Measurements from ENCODE around the gene PPIL3.
"Not testable (repeated sequence)": the region's sequence is repeated elsewhere in the genome, so short reads cannot be mapped to it uniquely, and the experiment has no call there.

PPIL3 gene

DNA sequence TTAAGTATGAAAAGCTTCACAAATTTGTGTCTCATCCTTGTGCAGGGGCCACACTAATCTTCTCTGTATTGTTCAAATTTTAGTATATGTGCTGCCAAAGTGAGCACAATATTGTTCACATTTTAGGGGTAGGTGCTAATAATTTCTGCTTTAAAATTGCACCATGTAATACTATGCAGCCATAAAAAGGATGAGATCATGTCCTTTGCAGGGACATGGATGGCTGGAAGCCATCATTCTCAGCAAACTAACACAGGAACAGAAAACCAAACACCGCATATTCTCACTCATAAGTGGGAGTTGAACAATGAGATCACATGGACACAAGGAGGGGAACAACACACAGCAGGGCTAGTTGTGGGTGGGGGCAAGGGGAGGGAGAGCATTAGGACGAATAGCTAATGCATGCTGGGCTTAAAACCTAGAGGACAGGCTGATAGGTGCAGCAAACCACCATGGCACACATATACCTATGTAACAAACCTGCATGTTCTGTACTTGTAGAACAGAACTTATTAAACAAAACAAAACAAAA lies 7.1 kb downstream of the PPIL3 start:
- not testable (repeated sequence) for H3K4me3 ChIP-seq (ENCODE audit: low read depth, low read length); H3K79me2 ChIP-seq (ENCODE audit: control insufficient read depth, insufficient read depth, low read length, unreplicated experiment); H3K27ac ChIP-seq (ENCODE audit: low read depth, low read length); H2AFZ ChIP-seq (ENCODE audit: low read length, unreplicated experiment); H3K27me3 ChIP-seq (ENCODE audit: insufficient read depth, low read length); H3K4me1 ChIP-seq (ENCODE audit: control insufficient read depth, insufficient read depth, low read length, unreplicated experiment)
- peaks cover 24% of the 10 kb centered on the region for H3K36me3 ChIP-seq (ENCODE audit: insufficient read depth, low read length)

DNA sequence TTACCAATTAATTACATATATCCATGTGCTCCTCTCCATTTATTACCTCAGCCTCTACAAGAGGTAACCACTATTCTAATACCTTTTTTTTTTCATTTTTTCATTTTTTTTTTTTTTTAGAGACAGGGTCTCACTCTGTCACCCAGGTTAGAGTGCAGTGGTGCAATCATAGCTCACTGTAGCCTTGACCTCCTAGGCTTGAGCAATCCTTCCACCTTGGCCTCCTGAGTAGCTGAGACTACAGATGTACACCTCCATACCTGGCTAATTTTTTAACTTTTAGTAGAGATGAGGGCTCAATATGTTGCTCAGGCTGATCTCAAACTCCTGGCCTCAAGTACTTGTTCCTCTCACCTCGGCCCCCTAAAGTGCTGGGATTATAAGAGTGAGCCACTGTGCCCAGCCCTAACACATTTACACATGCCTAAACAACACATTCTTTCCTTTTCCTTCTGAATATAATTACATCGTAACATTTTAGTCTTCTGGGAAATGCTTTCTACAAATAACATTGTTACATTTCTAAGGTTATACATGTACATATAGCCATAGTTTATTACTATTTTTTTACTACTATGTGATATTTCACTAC lies 10.5 kb downstream of the PPIL3 start:
- H3K36me3 ChIP-seq (ENCODE audit: insufficient read depth, low read length), result peaks cover 31% of the 10 kb centered on the region
- H3K4me3 ChIP-seq (ENCODE audit: low read depth, low read length), result no peak overlapping the region
- H3K79me2 ChIP-seq (ENCODE audit: control insufficient read depth, insufficient read depth, low read length, unreplicated experiment), result no peaks in the 10 kb centered on the region
- H3K27ac ChIP-seq (ENCODE audit: low read depth, low read length), result no peak overlapping the region
- no peaks in the 10 kb centered on the region for H3K27me3 ChIP-seq (ENCODE audit: insufficient read depth, low read length)
- no peak overlapping the region for H2AFZ ChIP-seq (ENCODE audit: low read length, unreplicated experiment)
- no peaks in the 10 kb centered on the region for H3K4me1 ChIP-seq (ENCODE audit: control insufficient read depth, insufficient read depth, low read length, unreplicated experiment)

DNA sequence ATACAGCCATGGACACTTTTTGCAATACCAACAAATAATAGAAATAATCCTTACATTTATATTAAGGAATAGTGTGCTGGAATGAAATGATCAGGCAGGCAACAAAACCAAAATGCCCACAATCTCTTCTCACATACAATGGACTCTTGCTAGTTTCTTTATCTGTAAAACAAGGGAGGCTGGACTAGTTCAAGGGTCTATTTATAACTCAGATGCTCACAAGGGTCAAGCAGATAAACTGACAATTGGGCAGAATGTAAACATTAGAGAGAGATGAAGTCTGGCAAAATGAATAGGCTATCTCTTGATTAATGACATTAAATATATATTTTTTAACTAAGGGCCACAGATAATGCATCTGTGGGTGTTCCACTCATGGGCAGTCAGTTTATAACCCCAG lies 11.4 kb downstream of the PPIL3 start:
- no peaks in the 10 kb centered on the region for H3K4me1 ChIP-seq (ENCODE audit: control insufficient read depth, insufficient read depth, low read length, unreplicated experiment)
- H3K27ac ChIP-seq (ENCODE audit: low read depth, low read length), result no peak overlapping the region
- H3K36me3 ChIP-seq (ENCODE audit: insufficient read depth, low read length), result peaks cover 31% of the 10 kb centered on the region
- H3K4me3 ChIP-seq (ENCODE audit: low read depth, low read length), result no peak overlapping the region
- H2AFZ ChIP-seq (ENCODE audit: low read length, unreplicated experiment), result no peak overlapping the region
- no peaks in the 10 kb centered on the region for H3K27me3 ChIP-seq (ENCODE audit: insufficient read depth, low read length)
- no peaks in the 10 kb centered on the region for H3K79me2 ChIP-seq (ENCODE audit: control insufficient read depth, insufficient read depth, low read length, unreplicated experiment)

DNA sequence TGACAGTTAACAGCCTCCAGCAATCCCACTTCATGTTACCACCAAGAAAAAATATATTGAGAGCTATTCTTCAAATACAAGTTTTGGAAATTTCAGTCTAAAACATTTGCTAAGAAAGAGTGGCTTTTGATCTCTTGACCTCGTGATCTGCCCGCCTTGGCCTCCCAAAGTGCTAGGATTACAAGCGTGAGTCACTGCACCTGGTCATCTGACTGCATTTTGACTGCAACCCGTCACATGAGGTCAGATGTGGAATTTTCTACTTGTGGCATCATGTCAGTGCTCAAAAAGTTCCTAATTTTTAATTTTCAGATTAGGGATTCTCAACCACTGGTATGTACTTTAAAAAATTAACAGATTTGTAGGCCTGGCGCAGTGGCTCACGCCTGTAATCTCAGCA lies 15.3 kb downstream of the PPIL3 start:
- Histone ChIP-seq H3K27ac (ENCODE audit: low read depth, low read length) (no peak overlapping the region), H3K36me3 (ENCODE audit: insufficient read depth, low read length) (peaks cover 25% of the 10 kb centered on the region), H2AFZ (ENCODE audit: low read length, unreplicated experiment) (no peak overlapping the region), H3K4me1 (ENCODE audit: control insufficient read depth, insufficient read depth, low read length, unreplicated experiment) (no peaks in the 10 kb centered on the region), H3K27me3 (ENCODE audit: insufficient read depth, low read length) (no peaks in the 10 kb centered on the region), H3K79me2 (ENCODE audit: control insufficient read depth, insufficient read depth, low read length, unreplicated experiment) (no peaks in the 10 kb centered on the region), H3K4me3 (ENCODE audit: low read depth, low read length) (no peak overlapping the region)

DNA sequence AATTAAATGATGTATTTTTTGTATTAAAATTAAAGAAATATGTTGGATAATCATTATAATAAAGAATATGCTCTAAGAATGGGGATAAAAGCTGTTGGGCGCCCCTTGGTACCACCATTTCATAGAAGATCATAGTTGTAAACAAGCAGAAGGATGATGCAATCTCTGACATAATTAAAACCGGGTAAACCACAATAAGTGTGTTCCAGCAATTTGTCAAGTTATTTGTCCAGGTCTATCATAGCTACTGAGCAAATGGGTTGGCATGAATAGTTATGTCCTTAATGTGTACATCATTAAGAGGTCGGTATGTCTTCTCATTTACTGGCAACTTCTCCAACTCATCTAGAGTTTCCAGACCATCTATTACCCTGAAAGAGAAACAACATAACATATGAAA lies 17.7 kb downstream of the PPIL3 start:
- H3K27ac ChIP-seq (ENCODE audit: low read depth, low read length), result no peak overlapping the region
- H3K27me3 ChIP-seq (ENCODE audit: insufficient read depth, low read length), result no peaks in the 10 kb centered on the region
- peaks cover 21% of the 10 kb centered on the region for H3K36me3 ChIP-seq (ENCODE audit: insufficient read depth, low read length)
- peaks cover 8% of the 10 kb centered on the region for H3K4me1 ChIP-seq (ENCODE audit: control insufficient read depth, insufficient read depth, low read length, unreplicated experiment)
- H3K4me3 ChIP-seq (ENCODE audit: low read depth, low read length), result no peak overlapping the region
- no peaks in the 10 kb centered on the region for H3K79me2 ChIP-seq (ENCODE audit: control insufficient read depth, insufficient read depth, low read length, unreplicated experiment)
- H2AFZ ChIP-seq (ENCODE audit: low read length, unreplicated experiment), result no peak overlapping the region

DNA sequence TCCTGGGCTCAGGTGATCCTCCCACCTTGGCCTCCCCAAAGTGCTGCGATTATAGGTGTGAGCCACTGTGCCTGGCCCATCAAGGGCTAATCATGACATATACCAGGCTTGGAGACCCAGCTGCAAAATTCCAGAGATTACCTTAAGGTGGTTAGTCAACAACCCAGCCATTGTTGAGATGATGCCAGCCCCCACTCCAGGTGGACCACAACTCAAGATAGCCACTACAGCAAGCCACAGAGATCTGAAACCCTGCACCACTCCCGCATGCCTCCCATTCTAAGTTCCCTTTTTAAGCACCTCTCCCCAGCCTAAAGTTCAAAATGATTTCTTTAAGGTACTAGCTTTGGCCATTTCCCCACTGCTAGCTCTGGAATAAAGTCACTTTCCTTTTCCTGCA lies 19.9 kb downstream of the PPIL3 start:
- Histone ChIP-seq H3K4me3 (ENCODE audit: low read depth, low read length) (no peak overlapping the region), H3K79me2 (ENCODE audit: control insufficient read depth, insufficient read depth, low read length, unreplicated experiment) (peaks cover 6% of the 10 kb centered on the region), H3K36me3 (ENCODE audit: insufficient read depth, low read length) (peaks cover 10% of the 10 kb centered on the region), H3K4me1 (ENCODE audit: control insufficient read depth, insufficient read depth, low read length, unreplicated experiment) (peaks cover 13% of the 10 kb centered on the region), H2AFZ (ENCODE audit: low read length, unreplicated experiment) (no peak overlapping the region), H3K27ac (ENCODE audit: low read depth, low read length) (no peak overlapping the region), H3K27me3 (ENCODE audit: insufficient read depth, low read length) (no peaks in the 10 kb centered on the region)

DNA sequence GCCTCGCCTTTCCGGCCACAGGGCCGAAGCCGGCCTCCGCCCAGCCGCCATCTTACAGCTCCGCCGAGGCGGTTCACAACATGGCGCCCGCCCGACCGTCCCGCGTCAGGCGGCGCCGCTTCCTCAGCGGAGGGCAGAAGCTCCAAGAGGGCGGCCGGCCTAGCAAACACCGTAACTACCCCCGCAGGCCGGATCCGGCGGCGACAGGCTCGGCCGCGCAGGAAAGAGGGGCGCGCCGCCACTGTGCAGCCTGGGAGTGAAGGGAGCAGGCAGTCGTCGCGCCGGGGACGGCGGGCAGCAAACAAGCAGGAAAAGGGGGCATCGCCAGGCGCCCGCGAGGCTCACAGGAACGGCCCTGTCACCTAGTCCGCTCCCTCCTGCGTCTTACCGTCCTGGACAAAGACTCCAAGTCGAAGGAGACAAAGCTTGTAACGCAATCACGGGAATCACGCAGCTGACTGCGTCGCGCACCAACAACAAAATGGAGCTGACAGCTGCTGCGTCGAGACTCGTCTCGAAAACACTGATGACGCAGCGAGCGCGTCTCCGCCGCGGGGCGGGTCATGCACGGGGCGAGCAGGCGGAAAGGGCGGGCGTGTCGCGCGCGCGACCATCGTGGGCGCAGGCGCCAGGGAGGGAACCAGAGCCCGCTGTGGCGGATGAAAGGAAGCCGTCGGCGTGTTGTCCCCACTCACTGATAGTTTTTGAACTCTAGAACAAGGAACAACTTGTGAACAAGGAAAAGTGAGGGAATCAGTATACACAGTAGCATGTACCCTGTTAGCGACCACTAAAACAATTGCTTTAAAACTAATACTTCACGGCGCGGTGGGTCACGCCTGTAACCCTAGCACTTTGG lies 24.5 kb downstream of the PPIL3 start, which contains the start of gene CLK1:
TSS of gene CLK1 (minus strand) at position 483 of the 859 bp plus-strand sequence. CDS start 2,796 bp downstream, outside the sequence.
- H3K4me1 ChIP-seq (ENCODE audit: control insufficient read depth, insufficient read depth, low read length, unreplicated experiment), result peaks cover 38% of the 10 kb centered on the region
- peak within 1 kb of the TSS; percentile 49 for H2AFZ ChIP-seq (ENCODE audit: low read length, unreplicated experiment)
- H3K27me3 ChIP-seq (ENCODE audit: insufficient read depth, low read length), result no peaks in the 10 kb centered on the region
- peak within 1 kb of the TSS; percentile 94 for H3K27ac ChIP-seq (ENCODE audit: low read depth, low read length)
- H3K79me2 ChIP-seq (ENCODE audit: control insufficient read depth, insufficient read depth, low read length, unreplicated experiment), result peaks cover 52% of the 10 kb centered on the region
- peaks cover 30% of the 10 kb centered on the region for H3K36me3 ChIP-seq (ENCODE audit: insufficient read depth, low read length)
- peak within 1 kb of the TSS; percentile 91 for H3K4me3 ChIP-seq (ENCODE audit: low read depth, low read length)

DNA sequence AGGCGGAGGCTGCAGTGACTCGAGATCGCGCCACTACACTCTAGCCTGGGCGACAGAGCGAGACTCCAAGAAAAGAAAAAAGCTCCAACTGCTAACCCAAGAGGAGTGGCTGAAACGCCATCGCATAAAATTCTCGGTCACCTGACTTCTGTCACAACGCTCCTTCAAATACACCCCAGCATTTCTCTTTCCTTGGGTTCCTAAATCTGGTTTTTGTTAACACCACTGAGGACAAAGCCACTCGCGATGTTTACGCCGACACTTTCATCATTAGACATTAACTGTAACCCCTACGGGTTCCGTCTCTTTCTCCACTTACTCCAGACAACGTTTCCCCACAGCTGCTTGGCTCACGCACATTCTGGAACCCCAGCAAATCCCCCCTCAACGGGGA lies 25.1 kb downstream of the PPIL3 start:
- peaks cover 42% of the 10 kb centered on the region for H3K4me1 ChIP-seq (ENCODE audit: control insufficient read depth, insufficient read depth, low read length, unreplicated experiment)

DNA sequence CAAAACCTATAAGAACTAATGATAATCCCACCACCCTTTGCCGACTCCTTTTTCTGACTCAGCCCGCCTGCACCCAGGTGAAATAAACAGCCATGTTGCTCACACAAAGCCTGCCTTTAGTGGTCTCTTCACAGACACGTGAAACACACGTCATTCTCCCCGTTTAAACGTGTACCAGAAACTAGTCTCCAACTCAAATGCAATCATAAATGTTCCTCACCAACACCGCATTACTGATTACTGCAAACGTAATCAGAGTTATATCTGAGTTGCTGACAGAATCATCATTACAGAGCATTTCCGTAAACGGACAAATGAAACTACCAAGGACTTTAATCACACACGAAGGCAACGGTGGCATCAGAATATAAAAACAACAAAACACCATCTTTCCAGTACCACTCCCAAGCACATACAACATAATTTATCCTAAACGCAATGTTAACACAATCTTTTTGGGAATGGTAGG lies 26.3 kb downstream of the PPIL3 start:
- Histone ChIP-seq H3K4me3 (ENCODE audit: low read depth, low read length) (peak overlapping the region; percentile 91), H3K27ac (ENCODE audit: low read depth, low read length) (peak overlapping the region; percentile 94), H3K4me1 (ENCODE audit: control insufficient read depth, insufficient read depth, low read length, unreplicated experiment) (peaks cover 42% of the 10 kb centered on the region), H3K36me3 (ENCODE audit: insufficient read depth, low read length) (peaks cover 48% of the 10 kb centered on the region), H3K27me3 (ENCODE audit: insufficient read depth, low read length) (no peaks in the 10 kb centered on the region), H2AFZ (ENCODE audit: low read length, unreplicated experiment) (no peak overlapping the region), H3K79me2 (ENCODE audit: control insufficient read depth, insufficient read depth, low read length, unreplicated experiment) (peaks cover 70% of the 10 kb centered on the region)

More for the DNA sequence above, 25.1 kb downstream of the PPIL3 start:
- Histone ChIP-seq H3K27ac (ENCODE audit: low read depth, low read length) (peak overlapping the region; percentile 94), H2AFZ (ENCODE audit: low read length, unreplicated experiment) (peak overlapping the region; percentile 49), H3K4me3 (ENCODE audit: low read depth, low read length) (peak overlapping the region; percentile 91), H3K36me3 (ENCODE audit: insufficient read depth, low read length) (peaks cover 36% of the 10 kb centered on the region), H3K79me2 (ENCODE audit: control insufficient read depth, insufficient read depth, low read length, unreplicated experiment) (peaks cover 58% of the 10 kb centered on the region), H3K27me3 (ENCODE audit: insufficient read depth, low read length) (no peaks in the 10 kb centered on the region)

DNA sequence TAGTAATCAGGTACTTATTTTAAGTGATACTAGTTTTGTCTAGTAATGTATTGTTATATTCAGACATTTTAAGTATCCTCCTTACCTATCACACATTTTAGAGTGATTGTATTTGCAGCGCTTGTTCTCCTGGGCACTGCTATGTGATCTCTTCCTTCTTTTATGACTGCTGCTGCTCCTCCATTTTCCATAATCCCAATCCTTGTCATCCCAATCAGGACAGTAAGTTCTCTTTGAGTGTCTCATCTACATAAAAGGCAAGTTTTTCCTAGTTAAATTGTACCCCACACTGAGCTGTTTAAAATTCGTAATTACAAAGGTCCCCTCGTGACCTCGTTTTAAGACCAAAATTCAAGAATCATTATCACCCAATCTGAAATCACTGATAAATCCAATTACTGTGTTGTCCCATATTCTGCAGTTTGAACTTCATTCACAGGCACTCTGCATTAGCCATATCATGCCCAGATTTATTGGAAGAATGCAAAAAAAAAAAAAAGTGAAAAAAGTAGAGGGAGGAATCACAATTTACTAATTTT lies 27.2 kb downstream of the PPIL3 start:
- peaks cover 35% of the 10 kb centered on the region for H3K4me1 ChIP-seq (ENCODE audit: control insufficient read depth, insufficient read depth, low read length, unreplicated experiment)
- H3K79me2 ChIP-seq (ENCODE audit: control insufficient read depth, insufficient read depth, low read length, unreplicated experiment), result peaks cover 79% of the 10 kb centered on the region
- H3K36me3 ChIP-seq (ENCODE audit: insufficient read depth, low read length), result peaks cover 57% of the 10 kb centered on the region
- no peaks in the 10 kb centered on the region for H3K27me3 ChIP-seq (ENCODE audit: insufficient read depth, low read length)
- H3K27ac ChIP-seq (ENCODE audit: low read depth, low read length), result peak overlapping the region; percentile 55
- no peak overlapping the region for H2AFZ ChIP-seq (ENCODE audit: low read length, unreplicated experiment)
- peak overlapping the region; percentile 91 for H3K4me3 ChIP-seq (ENCODE audit: low read depth, low read length)
